OCI-LY7 (cell line): ENCODE results near the gene SART1.

Source experiments
- EZH2phosphoT487 ChIP-seq: fragments of 200-600 bp; sonication (generic); IDR thresholded peaks from 2 replicates; pipeline ENCODE4 v1.6.1; 2018; ENCODE audit warnings: low read depth, borderline replicate concordance, mild to moderate bottlenecking, mixed run types, antibody characterized with exemption, low read length, moderate library complexity, mixed read lengths
- TF ChIP-seq, protein P1 (sequence below): fragments of 200-600 bp; sonication (generic); conservative IDR thresholded peaks from 2 replicates; pipeline ENCODE4 v1.5.1; 2014; ENCODE audit warnings: mild to moderate bottlenecking, antibody characterized with exemption, low read length, moderate library complexity, mixed read lengths

GRCh38 chr11:65927904-65928397, 33.6 kb upstream of the SART1 start:
- TF ChIP-seq, protein P1, sequence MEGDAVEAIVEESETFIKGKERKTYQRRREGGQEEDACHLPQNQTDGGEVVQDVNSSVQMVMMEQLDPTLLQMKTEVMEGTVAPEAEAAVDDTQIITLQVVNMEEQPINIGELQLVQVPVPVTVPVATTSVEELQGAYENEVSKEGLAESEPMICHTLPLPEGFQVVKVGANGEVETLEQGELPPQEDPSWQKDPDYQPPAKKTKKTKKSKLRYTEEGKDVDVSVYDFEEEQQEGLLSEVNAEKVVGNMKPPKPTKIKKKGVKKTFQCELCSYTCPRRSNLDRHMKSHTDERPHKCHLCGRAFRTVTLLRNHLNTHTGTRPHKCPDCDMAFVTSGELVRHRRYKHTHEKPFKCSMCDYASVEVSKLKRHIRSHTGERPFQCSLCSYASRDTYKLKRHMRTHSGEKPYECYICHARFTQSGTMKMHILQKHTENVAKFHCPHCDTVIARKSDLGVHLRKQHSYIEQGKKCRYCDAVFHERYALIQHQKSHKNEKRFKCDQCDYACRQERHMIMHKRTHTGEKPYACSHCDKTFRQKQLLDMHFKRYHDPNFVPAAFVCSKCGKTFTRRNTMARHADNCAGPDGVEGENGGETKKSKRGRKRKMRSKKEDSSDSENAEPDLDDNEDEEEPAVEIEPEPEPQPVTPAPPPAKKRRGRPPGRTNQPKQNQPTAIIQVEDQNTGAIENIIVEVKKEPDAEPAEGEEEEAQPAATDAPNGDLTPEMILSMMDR, result no peak
- TF ChIP-seq EZH2phosphoT487, result no peak
